ENCODE measurements around the gene TBC1D5.

Gene TBC1D5

GRCh38 chr3:17717411-17717810, 25.0 kb downstream of the TBC1D5 start:
- H3K4me1 ChIP-seq (ENCODE audit: insufficient read depth, low read length, poor library complexity, severe bottlenecking): no peaks in the 10 kb centered on the region
- H4K20me1 ChIP-seq (ENCODE audit: insufficient read depth, low read length, poor library complexity, severe bottlenecking): no peaks in the 10 kb centered on the region
- no peaks in the 10 kb centered on the region for H3K9me2 ChIP-seq (replicated peaks; ENCODE audit: low read depth, low read length)
- no peak overlapping the region for H2AFZ ChIP-seq (ENCODE audit: low read length)
- no peak overlapping the region for H3K4me3 ChIP-seq (ENCODE audit: low read length, poor library complexity, severe bottlenecking)
- peaks cover 24% of the 10 kb centered on the region for H3K36me3 ChIP-seq (ENCODE audit: insufficient read depth, low read length)
- H3K4me2 ChIP-seq (ENCODE audit: low read depth, low read length, poor library complexity, severe bottlenecking): no peak overlapping the region
- no peaks in the 10 kb centered on the region for H3K27me3 ChIP-seq (ENCODE audit: insufficient read depth, low read length, poor library complexity, severe bottlenecking)
- H3K9ac ChIP-seq (ENCODE audit: low read depth, low read length, poor library complexity, severe bottlenecking): no peak overlapping the region
- H3K79me2 ChIP-seq (ENCODE audit: insufficient read depth, low read length): peaks cover 61% of the 10 kb centered on the region; the same call in 1 of the 2 replicates
- H3F3A ChIP-seq (ENCODE audit: low read depth): no peaks in the 10 kb centered on the region
- H3K9me3 ChIP-seq (ENCODE audit: insufficient read depth, low read depth, low read length): peaks cover 27% of the 10 kb centered on the region; the same call in 1 of the 2 replicates
- TF ChIP-seq CTCF (conservative IDR thresholded peaks at IDR 0.05; ENCODE audit: low read length): no peak
- TF ChIP-seq EZH2phosphoT487 (IDR thresholded peaks at IDR 0.05; ENCODE audit: borderline replicate concordance): no peak

GRCh38 chr3:17714473-17714872, 28.0 kb downstream of the TBC1D5 start:
- Histone ChIP-seq H3K27me3 (ENCODE audit: insufficient read depth, low read length, poor library complexity, severe bottlenecking) (no peaks in the 10 kb centered on the region), H4K20me1 (ENCODE audit: insufficient read depth, low read length, poor library complexity, severe bottlenecking) (no peaks in the 10 kb centered on the region), H3K9me3 (ENCODE audit: insufficient read depth, low read depth, low read length) (peaks cover 27% of the 10 kb centered on the region; the same call in 1 of the 2 replicates), H3K4me2 (ENCODE audit: low read depth, low read length, poor library complexity, severe bottlenecking) (no peak overlapping the region), H3F3A (ENCODE audit: low read depth) (no peaks in the 10 kb centered on the region), H3K79me2 (ENCODE audit: insufficient read depth, low read length) (peaks cover 55% of the 10 kb centered on the region; the same call in 1 of the 2 replicates), H3K4me3 (ENCODE audit: low read length, poor library complexity, severe bottlenecking) (no peak overlapping the region), H3K9ac (ENCODE audit: low read depth, low read length, poor library complexity, severe bottlenecking) (no peak overlapping the region), H3K4me1 (ENCODE audit: insufficient read depth, low read length, poor library complexity, severe bottlenecking) (no peaks in the 10 kb centered on the region), H3K36me3 (ENCODE audit: insufficient read depth, low read length) (peaks cover 24% of the 10 kb centered on the region), H2AFZ (ENCODE audit: low read length) (no peak overlapping the region), H3K9me2 (replicated peaks; ENCODE audit: low read depth, low read length) (no peaks in the 10 kb centered on the region)
- TF ChIP-seq CTCF (conservative IDR thresholded peaks at IDR 0.05; ENCODE audit: low read length) (no peak), EZH2phosphoT487 (IDR thresholded peaks at IDR 0.05; ENCODE audit: borderline replicate concordance) (no peak)

GRCh38 chr3:17709236-17709810, 33.1 kb downstream of the TBC1D5 start:
- Histone ChIP-seq H3K9ac (ENCODE audit: low read depth, low read length, poor library complexity, severe bottlenecking) (no peak overlapping the region), H3K9me3 (ENCODE audit: insufficient read depth, low read depth, low read length) (peaks cover 9% of the 10 kb centered on the region; the same call in 1 of the 2 replicates), H3K4me1 (ENCODE audit: insufficient read depth, low read length, poor library complexity, severe bottlenecking) (peaks cover 7% of the 10 kb centered on the region), H3K27me3 (ENCODE audit: insufficient read depth, low read length, poor library complexity, severe bottlenecking) (no peaks in the 10 kb centered on the region), H2AFZ (ENCODE audit: low read length) (no peak overlapping the region), H4K20me1 (ENCODE audit: insufficient read depth, low read length, poor library complexity, severe bottlenecking) (no peaks in the 10 kb centered on the region), H3K36me3 (ENCODE audit: insufficient read depth, low read length) (peaks cover 10% of the 10 kb centered on the region), H3F3A (ENCODE audit: low read depth) (no peaks in the 10 kb centered on the region), H3K4me2 (ENCODE audit: low read depth, low read length, poor library complexity, severe bottlenecking) (no peak overlapping the region), H3K79me2 (ENCODE audit: insufficient read depth, low read length) (peaks cover 47% of the 10 kb centered on the region), H3K4me3 (ENCODE audit: low read length, poor library complexity, severe bottlenecking) (no peak overlapping the region), H3K9me2 (replicated peaks; ENCODE audit: low read depth, low read length) (no peaks in the 10 kb centered on the region)
- no peak for TF ChIP-seq CTCF (conservative IDR thresholded peaks at IDR 0.05; ENCODE audit: low read length)

Data from Loucy (cell line).